ENCODE measurements around the gene GFOD1. TPM values are rescaled to one million over a fixed set of nuclear protein-coding genes. Genes with fewer than 3 reads are reported as not detected.

The GFOD1 gene
- total RNA-seq, 4 donors from 2014 or later: 18.3 to 49.1 (median 29.0) TPM

GRCh38 chr6:13480631-13481501, 6.5 kb downstream of the GFOD1 start:
- TF ChIP-seq EP300 (IDR thresholded peaks at IDR 0.05) (no peak), CTCF (IDR thresholded peaks at IDR 0.05) (no peak), POLR2AphosphoS5 (IDR thresholded peaks at IDR 0.05) (no peak), POLR2A (IDR thresholded peaks at IDR 0.05) (no peak)
- H3K27ac ChIP-seq: no peak overlapping the region
- H3K4me3 ChIP-seq: no peak overlapping the region
- no peak for ATAC-seq
- no peaks in the 10 kb centered on the region for H3K9me3 ChIP-seq
- WGBS, 2 donors (ENCODE audit: low coverage in 1 of 2): 75 to 80% methylated on average over 2 to 3 of the region's 6 CpGs
- H3K36me3 ChIP-seq: peaks cover 0 to 18% of the 10 kb centered on the region in 2 donors
- H3K4me1 ChIP-seq: peaks cover 0 to 42% (median 0%) of the 10 kb centered on the region in 3 donors
- no peaks in the 10 kb centered on the region for H3K27me3 ChIP-seq

GRCh38 chr6:13479971-13480434, 7.4 kb downstream of the GFOD1 start:
- no peak for TF ChIP-seq CTCF (IDR thresholded peaks at IDR 0.05)
- TF ChIP-seq EP300 (IDR thresholded peaks at IDR 0.05): no peak
- no peak for TF ChIP-seq POLR2AphosphoS5 (IDR thresholded peaks at IDR 0.05)
- no peak for TF ChIP-seq POLR2A (IDR thresholded peaks at IDR 0.05)
- H3K36me3 ChIP-seq: peaks cover 0 to 18% of the 10 kb centered on the region in 2 donors
- no peak for ATAC-seq

GRCh38 chr6:13479206-13479800, 8.1 kb downstream of the GFOD1 start:
- H3K9me3 ChIP-seq: no peaks in the 10 kb centered on the region
- peaks cover 0 to 26% (median 0%) of the 10 kb centered on the region in 3 donors for H3K4me1 ChIP-seq
- no peak for ATAC-seq
- 78 to 100% methylated on average over 2 of the region's 2 CpGs for WGBS, 2 donors (ENCODE audit: low coverage in 1 of 2)
- no peaks in the 10 kb centered on the region for H3K27me3 ChIP-seq
- TF ChIP-seq POLR2A (IDR thresholded peaks at IDR 0.05) (no peak), EP300 (IDR thresholded peaks at IDR 0.05) (no peak)
- H3K36me3 ChIP-seq: peaks cover 0 to 18% of the 10 kb centered on the region in 2 donors
- H3K4me3 ChIP-seq: no peak overlapping the region
- no peak overlapping the region for H3K27ac ChIP-seq

More at GRCh38 chr6:13479971-13480434, 7.4 kb downstream of the GFOD1 start:
- WGBS, 2 donors (ENCODE audit: low coverage in 1 of 2): 66% methylated on average over 3 of the region's 4 CpGs; no CpG with 5 or more reads in 1 of the 2 donors
- Histone ChIP-seq H3K4me1 (peaks cover 0 to 33% (median 0%) of the 10 kb centered on the region in 3 donors), H3K4me3 (no peak overlapping the region), H3K9me3 (no peaks in the 10 kb centered on the region), H3K27me3 (no peaks in the 10 kb centered on the region), H3K27ac (no peak overlapping the region)

GRCh38 chr6:13478525-13478966, 8.9 kb downstream of the GFOD1 start:
- no peak overlapping the region for H3K4me3 ChIP-seq
- peaks cover 0 to 18% (median 0%) of the 10 kb centered on the region in 3 donors for H3K4me1 ChIP-seq
- no peaks in the 10 kb centered on the region for H3K9me3 ChIP-seq
- no peak for ATAC-seq
- 80 to 100% methylated on average over 1 to 2 of the region's 5 CpGs for WGBS, 2 donors (ENCODE audit: low coverage in 1 of 2)
- TF ChIP-seq CTCF (IDR thresholded peaks at IDR 0.05): no peak
- no peak for TF ChIP-seq EP300 (IDR thresholded peaks at IDR 0.05)
- TF ChIP-seq POLR2A (IDR thresholded peaks at IDR 0.05): no peak
- no peak for TF ChIP-seq POLR2AphosphoS5 (IDR thresholded peaks at IDR 0.05)
- peaks cover 0 to 18% of the 10 kb centered on the region in 2 donors for H3K36me3 ChIP-seq
- H3K27ac ChIP-seq: no peak overlapping the region
- H3K27me3 ChIP-seq: no peaks in the 10 kb centered on the region

- H3K36me3 ChIP-seq: peaks cover 0 to 14% of the 10 kb centered on the region in 2 donors
- no peaks in the 10 kb centered on the region for H3K27me3 ChIP-seq
- no peak overlapping the region for H3K4me3 ChIP-seq
- no peaks in the 10 kb centered on the region for H3K9me3 ChIP-seq
- no peak overlapping the region for H3K27ac ChIP-seq
- TF ChIP-seq POLR2AphosphoS5 (IDR thresholded peaks at IDR 0.05): no peak
- TF ChIP-seq CTCF (IDR thresholded peaks at IDR 0.05): no peak
- TF ChIP-seq POLR2A (IDR thresholded peaks at IDR 0.05): no peak
- no peak for TF ChIP-seq EP300 (IDR thresholded peaks at IDR 0.05)
- peaks cover 0 to 12% (median 0%) of the 10 kb centered on the region in 3 donors for H3K4me1 ChIP-seq
- ATAC-seq: no peak
- 76 to 88% methylated on average over 3 of the region's 3 CpGs for WGBS, 2 donors (ENCODE audit: low coverage in 1 of 2)
These were observed 12.6 kb downstream of the GFOD1 start for GRCh38 chr6:13474787-13475186.

Measured in gastroesophageal sphincter (tissue), 4 donors.